K562 (cell line): ENCODE data around the gene TOX3. TPM values are rescaled to one million over a fixed set of nuclear protein-coding genes. Genes with fewer than 3 reads are reported as not detected.

ENCODE experiments used
- ATAC-seq: fragments of 200-7000 bp; cut with Tn5 transposase; 3 replicates; pipeline ENCODE4 v1.9.1; 2020; ENCODE audit warnings: moderate library complexity
- BruUV-seq: library from RNA; stranded (reverse); fragments of 400-500 nt; replicated peaks from 2 replicates; lab custom pipeline; 2021; lab: Mats Ljungman, UMichigan
- CTCF ChIA-PET: fragments of 300-600 bp; formaldehyde crosslinking; extraction: SDS; loops from one replicate; lab custom pipeline; 2021; ENCODE audit warnings: low intra/inter-chr PET ratio; lab: Yijun Ruan, JAX
- POLR2A ChIA-PET: fragments of 300-600, 350-650 bp; sonication (Branson Sonifier 250); formaldehyde crosslinking; extraction: SDS; loops from one replicate; lab custom pipeline; 2021; ENCODE audit warnings: antibody characterized with exemption, inconsistent platforms; lab: Yijun Ruan, JAX
- DNase-seq, 4 experiments: peaks; one replicate each; pipeline versions ENCODE4 v3.0.0 to v3.0.0-alpha.2; 2011 to 2018; ENCODE audit warnings: low spot score in 3 of 4, mixed read lengths in 3 of 4; ENCODE audit errors: extremely low read depth in 1 of 4
- FAIRE-seq: peaks from 2 replicates; lab custom pipeline; 2011; peaks lifted over from hg19 to GRCh38; lab: Jason Lieb, UNC
- H2AFZ ChIP-seq: 2 replicates; pipeline ENCODE4 v1.6.0; 2011; ENCODE audit warnings: low read depth, low read length, control low read depth, inconsistent platforms
- H3K27ac ChIP-seq: fragments of 200-600 bp; 3 replicates; pipeline ENCODE4 v1.8.0; 2011; ENCODE audit warnings: low read depth, mild to moderate bottlenecking, control low read depth, inconsistent platforms, low read length, moderate library complexity, mixed read lengths; ENCODE audit errors: extremely low read depth
- H3K27me3 ChIP-seq, 2 experiments: fragments of 300-600 bp in 1 of 2; 2 replicates in 1 of 2; 3 replicates in 1 of 2; pipeline versions ENCODE4 v1.6.0 to v1.8.0; 2011; ENCODE audit warnings: inconsistent platforms in 2 of 2, low read length in 2 of 2, mild to moderate bottlenecking in 1 of 2, mixed read lengths in 1 of 2, moderate library complexity in 1 of 2; ENCODE audit not compliant: control insufficient read depth in 2 of 2, insufficient read depth in 2 of 2
- H3K36me3 ChIP-seq: fragments of 300-600 bp; 3 replicates; pipeline ENCODE4 v1.8.0; 2011; ENCODE audit warnings: mild to moderate bottlenecking, low read length, inconsistent platforms; ENCODE audit not compliant: control insufficient read depth, insufficient read depth
- H3K4me1 ChIP-seq, 2 experiments: fragments of 200-600 bp in 1 of 2; replicated peaks in 1 of 2; 2 replicates in 1 of 2; 3 replicates in 1 of 2; pipeline versions ENCODE4 v1.5.1 to v1.8.0; 2011; ENCODE audit warnings: inconsistent platforms in 2 of 2, low read length in 2 of 2, mild to moderate bottlenecking in 1 of 2, mixed read lengths in 1 of 2, moderate library complexity in 1 of 2; ENCODE audit not compliant: control insufficient read depth in 2 of 2, insufficient read depth in 2 of 2
- H3K4me2 ChIP-seq: 2 replicates; pipeline ENCODE4 v1.6.1; 2011; ENCODE audit warnings: low read length, control low read depth, inconsistent platforms, mixed read lengths; ENCODE audit not compliant: insufficient read depth
- H3K4me3 ChIP-seq: fragments of 200-600 bp; sonication (generic), shearing (Covaris generic); 2 replicates; pipeline ENCODE4 v1.5.1; 2016; ENCODE audit warnings: control low read depth, inconsistent platforms
- H3K79me2 ChIP-seq: fragments of 200-600 bp; 3 replicates; pipeline ENCODE4 v1.8.0; 2011; ENCODE audit warnings: low read length, inconsistent platforms; ENCODE audit not compliant: control insufficient read depth, insufficient read depth
- H3K9ac ChIP-seq, 2 experiments: 2 replicates each; pipeline versions ENCODE4 v1.6.0 to v1.6.1; 2011; ENCODE audit warnings: low read depth in 2 of 2, low read length in 2 of 2, control low read depth in 1 of 2, inconsistent platforms in 1 of 2, mild to moderate bottlenecking in 1 of 2, mixed read lengths in 1 of 2; ENCODE audit not compliant: insufficient read depth in 1 of 2
- H3K9me1 ChIP-seq: one replicate; pipeline ENCODE4 v1.6.0; 2011; ENCODE audit warnings: inconsistent platforms, mild to moderate bottlenecking, low read length, moderate library complexity; ENCODE audit not compliant: control insufficient read depth, insufficient read depth
- H3K9me3 ChIP-seq: replicated peaks from 2 replicates; pipeline ENCODE4 v1.5.1; 2011; ENCODE audit warnings: low read depth, low read length, inconsistent platforms; ENCODE audit not compliant: control insufficient read depth, insufficient read depth
- H4K20me1 ChIP-seq: replicated peaks from 2 replicates; pipeline ENCODE4 v1.6.1; 2011; ENCODE audit warnings: low read length, inconsistent platforms, mixed read lengths; ENCODE audit not compliant: control insufficient read depth, insufficient read depth
- NCOA4 ChIP-seq: fragments of 450-650 bp; IDR thresholded peaks from 2 replicates; pipeline ENCODE4 v1.6.1; 2018; ENCODE audit warnings: mild to moderate bottlenecking; ENCODE audit not compliant: partially characterized antibody
- PHB2 ChIP-seq: fragments of 450-650 bp; IDR thresholded peaks from 2 replicates; pipeline ENCODE4 v1.6.1; 2017; ENCODE audit warnings: low read depth
- PRMT5 ChIP-seq: sonication (generic); formaldehyde crosslinking; IDR thresholded peaks from 2 replicates; pipeline ENCODE4 v1.5.0; 2020; ENCODE audit warnings: missing genetic modification reagents
- ZFP36 ChIP-seq: fragments of 150-350 bp; IDR thresholded peaks from 2 replicates; pipeline ENCODE4 v1.6.1; 2018; ENCODE audit warnings: low read length, low read depth; ENCODE audit not compliant: partially characterized antibody
- ZNF212 ChIP-seq: fragments of 450-650 bp; formaldehyde crosslinking; IDR thresholded peaks from 2 replicates; pipeline ENCODE4 v1.4.0; 2020; ENCODE audit warnings: mild to moderate bottlenecking
- ZNF436 ChIP-seq: fragments of 250-450, 450-650 bp; sonication (Bioruptor Pico); formaldehyde crosslinking; IDR thresholded peaks from 2 replicates; pipeline ENCODE4 v1.7.0; 2020; ENCODE audit warnings: mild to moderate bottlenecking
- ZNF79 ChIP-seq: fragments of 250-450 bp; sonication (Bioruptor Pico); IDR thresholded peaks from 2 replicates; pipeline ENCODE4 v1.4.0; 2020; ENCODE audit warnings: low read depth, mild to moderate bottlenecking, moderate library complexity
- WGBS: fragments of 100-300 bp; shearing (Covaris generic); methylation state at CpG from one replicate; pipeline ENCODE4 v1.1.6; 2016; ENCODE audit warnings: low coverage, mixed read lengths; ENCODE audit not compliant: insufficient coverage; ENCODE audit errors: missing lambda C conversion rate; 5-methylcytosine and 5-hydroxymethylcytosine counted together
- in situ Hi-C: fragments of 300-500 bp; cut with MboI; formaldehyde crosslinking; loops from 4 replicates; pipeline ENCODE4 v1.15.0; 2018; ENCODE audit warnings: inconsistent platforms, mixed read lengths
- intact Hi-C: fragments of 100-400 bp; cut with micrococcal nuclease; formaldehyde crosslinking; loops from 2 replicates; pipeline ENCODE4 v1.14.2; 2022
- polyA plus RNA-seq, 8 experiments: library from polyadenylated mRNA; depleted of rRNA in 4 of 8; stranded (reverse) in 5 of 8; unstranded in 3 of 8; fragments of >200 nt; fragmentation: Nextera tagmentation in 2 of 8; fragmentation: Illumina TruSeq in 1 of 8; extraction: Ambion mirVana in 2 of 8; extraction: Trizol in 1 of 8; gene quantifications; 2 replicates each; pipeline versions ENCODE4 v1.2.1 to v1.2.3, GENCODE V29; 2011 to 2014; ENCODE audit warnings: inconsistent platforms in 1 of 8, missing spikeins in 1 of 8
- total RNA-seq, 7 experiments: library from RNA; depleted of rRNA in 6 of 7; stranded (reverse); fragments of >200 nt in 6 of 7; fragmentation: Illumina TruSeq in 2 of 7; extraction: Trizol in 2 of 7; gene quantifications; 2 replicates each; pipeline versions ENCODE4 v1.2.1 to v1.2.3, GENCODE V29; 2011 to 2021; ENCODE audit warnings: low replicate concordance in 1 of 7
- TF ChIP-seq, protein P1 (sequence below): fragments of 450-650 bp; IDR thresholded peaks from 2 replicates; pipeline ENCODE4 v1.7.0; 2016; ENCODE audit warnings: borderline replicate concordance
- TF ChIP-seq, protein P2 (sequence below), 2 experiments: fragments of 150-350 bp in 1 of 2; IDR thresholded peaks; 2 replicates each; pipeline ENCODE4 v1.6.1; 2012 to 2016; ENCODE audit warnings: low read depth in 2 of 2, low read length in 2 of 2, mild to moderate bottlenecking in 1 of 2, moderate library complexity in 1 of 2
- TF ChIP-seq, protein P3 (sequence below): sonication (generic); formaldehyde crosslinking; IDR thresholded peaks from 2 replicates; pipeline ENCODE4 v1.9.0; 2022; ENCODE audit warnings: mild to moderate bottlenecking, missing genetic modification reagents
- TF ChIP-seq, protein P4 (sequence below): fragments of 250-450 bp; sonication (Bioruptor Pico); IDR thresholded peaks from 2 replicates; pipeline ENCODE4 v1.8.0; 2022; ENCODE audit warnings: moderate library complexity, mild to moderate bottlenecking, inconsistent platforms
- TF ChIP-seq, protein P5 (sequence below): fragments of 450-650 bp; IDR thresholded peaks from 2 replicates; pipeline ENCODE4 v1.7.1; 2018; ENCODE audit warnings: mild to moderate bottlenecking, low read depth; ENCODE audit not compliant: partially characterized antibody

Gene TOX3
- total and polyA plus RNA-seq, 9 of the 15 experiments (the other 6 are each of a cell fraction or from before 2014, with no cell fraction given): not detected

DNA sequence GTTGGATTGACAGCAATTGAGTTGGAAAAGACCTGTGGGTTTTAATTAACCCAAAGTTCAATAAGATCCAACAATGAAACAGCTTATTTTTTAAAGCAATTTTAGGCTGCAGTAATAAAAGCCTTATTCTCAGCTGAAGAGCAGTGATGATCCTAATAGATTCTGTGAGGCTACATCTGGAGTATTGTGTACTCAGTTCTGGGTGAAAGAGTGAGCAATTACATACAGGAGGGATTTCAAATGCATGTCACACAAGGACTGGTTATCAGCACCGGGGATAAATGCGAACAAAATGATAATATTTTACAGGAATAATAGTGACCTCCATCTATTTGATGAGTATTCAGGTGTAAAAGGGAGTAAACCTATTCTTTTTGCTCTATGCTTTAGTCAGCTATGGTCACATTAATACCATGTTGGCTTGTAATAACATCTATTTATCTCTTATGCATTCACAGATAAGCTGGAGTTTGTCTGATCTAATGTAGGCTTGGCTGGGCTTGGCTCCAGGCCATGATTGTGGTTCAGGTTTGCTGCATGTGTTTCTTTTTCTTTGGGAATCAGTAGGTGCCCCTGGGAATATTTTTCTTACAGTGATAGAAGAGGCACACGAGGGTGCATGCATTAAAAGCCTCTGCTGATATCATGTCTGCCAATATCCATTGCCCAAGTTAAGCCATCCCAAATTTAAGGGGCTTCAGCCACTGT, 22.2 kb upstream of the TOX3 start:
- Histone ChIP-seq H3K9ac (no peak overlapping the region), H3K4me2 (no peak overlapping the region), H2AFZ (no peak overlapping the region), H3K4me3 (no peak overlapping the region), H3K9me1 (no peaks in the 10 kb centered on the region), H4K20me1 (no peaks in the 10 kb centered on the region), H3K27ac (no peak overlapping the region), H3K9me3 (no peaks in the 10 kb centered on the region), H3K36me3 (no peaks in the 10 kb centered on the region), H3K79me2 (no peaks in the 10 kb centered on the region), H3K4me1 (no peaks in the 10 kb centered on the region), H3K27me3 (no peaks in the 10 kb centered on the region)
- FAIRE-seq (no peak), DNase-seq (no peak), ATAC-seq (no peak)
- intact Hi-C loops (no loop called here), in situ Hi-C loops (no loop called here)
- ChIA-PET POLR2A (no interaction called here), CTCF (no interaction called here)
- 0% methylated on average over 3 of the region's 3 CpGs for WGBS
- BruUV-seq: no TSS peak
- TF ChIP-seq ZNF436 (CRISPR knock-in tag): no peak
- no peak for TF ChIP-seq PRMT5 (CRISPR knock-in tag)
- no peak for TF ChIP-seq PHB2
- TF ChIP-seq, protein P1, sequence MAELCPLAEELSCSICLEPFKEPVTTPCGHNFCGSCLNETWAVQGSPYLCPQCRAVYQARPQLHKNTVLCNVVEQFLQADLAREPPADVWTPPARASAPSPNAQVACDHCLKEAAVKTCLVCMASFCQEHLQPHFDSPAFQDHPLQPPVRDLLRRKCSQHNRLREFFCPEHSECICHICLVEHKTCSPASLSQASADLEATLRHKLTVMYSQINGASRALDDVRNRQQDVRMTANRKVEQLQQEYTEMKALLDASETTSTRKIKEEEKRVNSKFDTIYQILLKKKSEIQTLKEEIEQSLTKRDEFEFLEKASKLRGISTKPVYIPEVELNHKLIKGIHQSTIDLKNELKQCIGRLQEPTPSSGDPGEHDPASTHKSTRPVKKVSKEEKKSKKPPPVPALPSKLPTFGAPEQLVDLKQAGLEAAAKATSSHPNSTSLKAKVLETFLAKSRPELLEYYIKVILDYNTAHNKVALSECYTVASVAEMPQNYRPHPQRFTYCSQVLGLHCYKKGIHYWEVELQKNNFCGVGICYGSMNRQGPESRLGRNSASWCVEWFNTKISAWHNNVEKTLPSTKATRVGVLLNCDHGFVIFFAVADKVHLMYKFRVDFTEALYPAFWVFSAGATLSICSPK: no peak
- TF ChIP-seq ZFP36: no peak
- TF ChIP-seq, protein P2, sequence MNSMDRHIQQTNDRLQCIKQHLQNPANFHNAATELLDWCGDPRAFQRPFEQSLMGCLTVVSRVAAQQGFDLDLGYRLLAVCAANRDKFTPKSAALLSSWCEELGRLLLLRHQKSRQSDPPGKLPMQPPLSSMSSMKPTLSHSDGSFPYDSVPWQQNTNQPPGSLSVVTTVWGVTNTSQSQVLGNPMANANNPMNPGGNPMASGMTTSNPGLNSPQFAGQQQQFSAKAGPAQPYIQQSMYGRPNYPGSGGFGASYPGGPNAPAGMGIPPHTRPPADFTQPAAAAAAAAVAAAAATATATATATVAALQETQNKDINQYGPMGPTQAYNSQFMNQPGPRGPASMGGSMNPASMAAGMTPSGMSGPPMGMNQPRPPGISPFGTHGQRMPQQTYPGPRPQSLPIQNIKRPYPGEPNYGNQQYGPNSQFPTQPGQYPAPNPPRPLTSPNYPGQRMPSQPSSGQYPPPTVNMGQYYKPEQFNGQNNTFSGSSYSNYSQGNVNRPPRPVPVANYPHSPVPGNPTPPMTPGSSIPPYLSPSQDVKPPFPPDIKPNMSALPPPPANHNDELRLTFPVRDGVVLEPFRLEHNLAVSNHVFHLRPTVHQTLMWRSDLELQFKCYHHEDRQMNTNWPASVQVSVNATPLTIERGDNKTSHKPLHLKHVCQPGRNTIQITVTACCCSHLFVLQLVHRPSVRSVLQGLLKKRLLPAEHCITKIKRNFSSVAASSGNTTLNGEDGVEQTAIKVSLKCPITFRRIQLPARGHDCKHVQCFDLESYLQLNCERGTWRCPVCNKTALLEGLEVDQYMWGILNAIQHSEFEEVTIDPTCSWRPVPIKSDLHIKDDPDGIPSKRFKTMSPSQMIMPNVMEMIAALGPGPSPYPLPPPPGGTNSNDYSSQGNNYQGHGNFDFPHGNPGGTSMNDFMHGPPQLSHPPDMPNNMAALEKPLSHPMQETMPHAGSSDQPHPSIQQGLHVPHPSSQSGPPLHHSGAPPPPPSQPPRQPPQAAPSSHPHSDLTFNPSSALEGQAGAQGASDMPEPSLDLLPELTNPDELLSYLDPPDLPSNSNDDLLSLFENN (IDR thresholded peaks at IDR 0.05; ENCODE audit: low read depth in 2 of 2, low read length in 2 of 2): no peak
- TF ChIP-seq, protein P3, sequence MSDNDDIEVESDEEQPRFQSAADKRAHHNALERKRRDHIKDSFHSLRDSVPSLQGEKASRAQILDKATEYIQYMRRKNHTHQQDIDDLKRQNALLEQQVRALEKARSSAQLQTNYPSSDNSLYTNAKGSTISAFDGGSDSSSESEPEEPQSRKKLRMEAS (CRISPR knock-in tag): no peak
- TF ChIP-seq ZNF212 (CRISPR knock-in tag): no peak
- no peak for TF ChIP-seq NCOA4
- TF ChIP-seq, protein P4, sequence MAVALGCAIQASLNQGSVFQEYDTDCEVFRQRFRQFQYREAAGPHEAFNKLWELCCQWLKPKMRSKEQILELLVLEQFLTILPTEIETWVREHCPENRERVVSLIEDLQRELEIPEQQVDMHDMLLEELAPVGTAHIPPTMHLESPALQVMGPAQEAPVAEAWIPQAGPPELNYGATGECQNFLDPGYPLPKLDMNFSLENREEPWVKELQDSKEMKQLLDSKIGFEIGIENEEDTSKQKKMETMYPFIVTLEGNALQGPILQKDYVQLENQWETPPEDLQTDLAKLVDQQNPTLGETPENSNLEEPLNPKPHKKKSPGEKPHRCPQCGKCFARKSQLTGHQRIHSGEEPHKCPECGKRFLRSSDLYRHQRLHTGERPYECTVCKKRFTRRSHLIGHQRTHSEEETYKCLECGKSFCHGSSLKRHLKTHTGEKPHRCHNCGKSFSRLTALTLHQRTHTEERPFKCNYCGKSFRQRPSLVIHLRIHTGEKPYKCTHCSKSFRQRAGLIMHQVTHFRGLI (CRISPR knock-in tag): no peak
- TF ChIP-seq, protein P5, sequence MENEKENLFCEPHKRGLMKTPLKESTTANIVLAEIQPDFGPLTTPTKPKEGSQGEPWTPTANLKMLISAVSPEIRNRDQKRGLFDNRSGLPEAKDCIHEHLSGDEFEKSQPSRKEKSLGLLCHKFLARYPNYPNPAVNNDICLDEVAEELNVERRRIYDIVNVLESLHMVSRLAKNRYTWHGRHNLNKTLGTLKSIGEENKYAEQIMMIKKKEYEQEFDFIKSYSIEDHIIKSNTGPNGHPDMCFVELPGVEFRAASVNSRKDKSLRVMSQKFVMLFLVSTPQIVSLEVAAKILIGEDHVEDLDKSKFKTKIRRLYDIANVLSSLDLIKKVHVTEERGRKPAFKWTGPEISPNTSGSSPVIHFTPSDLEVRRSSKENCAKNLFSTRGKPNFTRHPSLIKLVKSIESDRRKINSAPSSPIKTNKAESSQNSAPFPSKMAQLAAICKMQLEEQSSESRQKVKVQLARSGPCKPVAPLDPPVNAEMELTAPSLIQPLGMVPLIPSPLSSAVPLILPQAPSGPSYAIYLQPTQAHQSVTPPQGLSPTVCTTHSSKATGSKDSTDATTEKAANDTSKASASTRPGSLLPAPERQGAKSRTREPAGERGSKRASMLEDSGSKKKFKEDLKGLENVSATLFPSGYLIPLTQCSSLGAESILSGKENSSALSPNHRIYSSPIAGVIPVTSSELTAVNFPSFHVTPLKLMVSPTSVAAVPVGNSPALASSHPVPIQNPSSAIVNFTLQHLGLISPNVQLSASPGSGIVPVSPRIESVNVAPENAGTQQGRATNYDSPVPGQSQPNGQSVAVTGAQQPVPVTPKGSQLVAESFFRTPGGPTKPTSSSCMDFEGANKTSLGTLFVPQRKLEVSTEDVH: no peak
- TF ChIP-seq ZNF79: no peak
